B cell (primary cell): ENCODE data around the gene MAPKBP1. TPM values are rescaled to one million over a fixed set of nuclear protein-coding genes. Genes with fewer than 3 reads are reported as not detected.

Experiments
- ATAC-seq: fragments of 200-7000 bp; cut with Tn5 transposase; one replicate; pipeline ENCODE4 v1.10.0; 2021; ENCODE audit warnings: low read depth, mild to moderate bottlenecking, moderate number of reproducible peaks, moderate library complexity
- CTCF ChIA-PET: fragments of 350-600 bp; sonication (Branson Sonifier 250); formaldehyde crosslinking; loops from one replicate; lab custom pipeline; 2021; ENCODE audit warnings: antibody characterized with exemption, inconsistent platforms; lab: Charles Lee
- POLR2A ChIA-PET: fragments of 350-600 bp; sonication (Branson Sonifier 250); formaldehyde crosslinking; loops from one replicate; lab custom pipeline; 2021; ENCODE audit warnings: antibody characterized with exemption; lab: Charles Lee
- DNase-seq: peaks from one replicate; pipeline ENCODE4 v3.0.0; 2013
- H2AFZ ChIP-seq: 2 replicates; pipeline ENCODE4 v1.6.1; 2012; ENCODE audit warnings: mild to moderate bottlenecking, low read depth, low read length; ENCODE audit not compliant: insufficient read depth, poor library complexity, severe bottlenecking
- H3K27ac ChIP-seq, 2 donors: 1 replicate in 1 of 2; 2 replicates in 1 of 2; pipeline ENCODE4 v1.5.1; 2012 to 2013; ENCODE audit warnings: low read length in 2 of 2, mild to moderate bottlenecking in 2 of 2, moderate library complexity in 1 of 2
- H3K27me3 ChIP-seq, 4 experiments: fragments of 200-600 bp in 1 of 4; sonication (generic) in 1 of 4; replicated peaks in 1 of 4; 1 replicate in 2 of 4; 2 replicates in 2 of 4; pipeline versions ENCODE4 v1.6.1 to v1.7.0; 2013 to 2016; ENCODE audit warnings: low read length in 3 of 4, mild to moderate bottlenecking in 2 of 4, mixed read lengths in 1 of 4, moderate library complexity in 1 of 4; ENCODE audit not compliant: insufficient read depth in 4 of 4, control insufficient read depth in 3 of 4; ENCODE audit errors: control extremely low read depth in 1 of 4
- H3K36me3 ChIP-seq, 2 experiments: replicated peaks in 1 of 2; 1 replicate in 1 of 2; 2 replicates in 1 of 2; pipeline versions ENCODE4 v1.6.1 to v1.7.1; 2013; ENCODE audit warnings: low read length in 1 of 2; ENCODE audit not compliant: insufficient read depth in 2 of 2, control insufficient read depth in 1 of 2; ENCODE audit errors: control extremely low read depth in 1 of 2, extremely low read depth in 1 of 2
- H3K4me1 ChIP-seq, 2 donors: fragments of 200-600 bp in 1 of 2; sonication (generic) in 1 of 2; 1 replicate in 1 of 2; 2 replicates in 1 of 2; pipeline versions ENCODE4 v1.5.1 to v1.6.1; 2013 to 2017; ENCODE audit warnings: low read length in 2 of 2; ENCODE audit not compliant: control insufficient read depth in 2 of 2, insufficient read depth in 2 of 2
- H3K4me2 ChIP-seq: replicated peaks from 2 replicates; pipeline ENCODE3; 2012; ENCODE audit warnings: mild to moderate bottlenecking, low read depth, low read length; ENCODE audit not compliant: poor library complexity, severe bottlenecking
- H3K4me3 ChIP-seq, 5 experiments: fragments of 200-600 bp in 1 of 5; sonication (generic) in 1 of 5; 1 replicate in 3 of 5; 2 replicates in 2 of 5; pipeline versions ENCODE4 v1.5.1 to v1.7.0; 2011 to 2016; ENCODE audit warnings: low read length in 4 of 5, mild to moderate bottlenecking in 4 of 5, low read depth in 2 of 5, control low read depth in 1 of 5, moderate library complexity in 1 of 5; ENCODE audit not compliant: insufficient read depth in 1 of 5; ENCODE audit errors: control extremely low read depth in 1 of 5, extremely low read depth in 1 of 5
- H3K79me2 ChIP-seq: fragments of 200-600 bp; sonication (generic); one replicate; pipeline ENCODE4 v1.6.0; 2016; ENCODE audit warnings: low read length; ENCODE audit not compliant: control insufficient read depth, insufficient read depth
- H3K9ac ChIP-seq: fragments of 200-600 bp; sonication (generic); 2 replicates; pipeline ENCODE4 v1.6.1; 2017; ENCODE audit warnings: mild to moderate bottlenecking, low read length, moderate library complexity
- H3K9me3 ChIP-seq, 3 donors: one replicate each; pipeline versions ENCODE4 v1.6.1 to v1.7.1; 2013; ENCODE audit warnings: low read length in 2 of 3; ENCODE audit not compliant: control insufficient read depth in 2 of 3, insufficient read depth in 1 of 3; ENCODE audit errors: control extremely low read depth in 1 of 3
- H4K20me1 ChIP-seq: 2 replicates; pipeline ENCODE4 v1.6.0; 2012; ENCODE audit warnings: mild to moderate bottlenecking, low read length; ENCODE audit not compliant: insufficient read depth, control insufficient read depth, poor library complexity, severe bottlenecking
- H3K27ac Mint-ChIP-seq: one replicate; pipeline ENCODE4 v1.8.0; 2021; ENCODE audit warnings: mixed read lengths
- H3K27me3 Mint-ChIP-seq: one replicate; pipeline ENCODE4 v1.8.0; 2021; ENCODE audit warnings: mixed read lengths
- H3K4me1 Mint-ChIP-seq: one replicate; pipeline ENCODE4 v1.8.0; 2021; ENCODE audit warnings: mixed read lengths
- H3K4me3 Mint-ChIP-seq: one replicate; pipeline ENCODE4 v1.8.0; 2021; ENCODE audit warnings: mixed read lengths
- H3K9me3 Mint-ChIP-seq: one replicate; pipeline ENCODE4 v1.8.0; 2022; ENCODE audit warnings: mixed read lengths; ENCODE audit not compliant: insufficient read depth
- EZH2 ChIP-seq: IDR thresholded peaks from 2 replicates; pipeline ENCODE4 v1.6.1; 2012; ENCODE audit warnings: borderline replicate concordance, low read depth, mild to moderate bottlenecking, moderate library complexity, low read length; ENCODE audit not compliant: insufficient read depth, poor library complexity, severe bottlenecking
- WGBS: methylation state at CpG from one replicate; pipeline ENCODE4 v1.1.5; 2013; ENCODE audit warnings: missing lambda C conversion rate; ENCODE audit not compliant: insufficient coverage; 5-methylcytosine and 5-hydroxymethylcytosine counted together
- intact Hi-C: fragments of 100-400 bp; cut with micrococcal nuclease; formaldehyde crosslinking; loops from one replicate; pipeline ENCODE4 v1.10.0; 2022
- polyA plus RNA-seq: library from polyadenylated mRNA; depleted of rRNA; stranded (reverse); fragments of >200 nt; gene quantifications from 2 replicates; pipeline ENCODE4 v1.2.3, GENCODE V29; 2012
- total RNA-seq, 2 donors: library from RNA; stranded (reverse); fragments of 120-200 nt in 1 of 2; gene quantifications; 1 replicate in 1 of 2; 2 replicates in 1 of 2; pipeline versions ENCODE4 v1.2.3 to v1.2.4, GENCODE V29; 2013 to 2022
- TF ChIP-seq, protein P1 (sequence below): fragments of 200-600 bp; IDR thresholded peaks from one replicate; pipeline ENCODE4 v1.8.0; 2022; ENCODE audit warnings: antibody characterized with exemption, mild to moderate bottlenecking

Gene MAPKBP1
- total and polyA plus RNA-seq, 2 donors (not counting 1 experiment from before 2014, with no cell fraction given): 14.1 to 59.2 TPM

DNA sequence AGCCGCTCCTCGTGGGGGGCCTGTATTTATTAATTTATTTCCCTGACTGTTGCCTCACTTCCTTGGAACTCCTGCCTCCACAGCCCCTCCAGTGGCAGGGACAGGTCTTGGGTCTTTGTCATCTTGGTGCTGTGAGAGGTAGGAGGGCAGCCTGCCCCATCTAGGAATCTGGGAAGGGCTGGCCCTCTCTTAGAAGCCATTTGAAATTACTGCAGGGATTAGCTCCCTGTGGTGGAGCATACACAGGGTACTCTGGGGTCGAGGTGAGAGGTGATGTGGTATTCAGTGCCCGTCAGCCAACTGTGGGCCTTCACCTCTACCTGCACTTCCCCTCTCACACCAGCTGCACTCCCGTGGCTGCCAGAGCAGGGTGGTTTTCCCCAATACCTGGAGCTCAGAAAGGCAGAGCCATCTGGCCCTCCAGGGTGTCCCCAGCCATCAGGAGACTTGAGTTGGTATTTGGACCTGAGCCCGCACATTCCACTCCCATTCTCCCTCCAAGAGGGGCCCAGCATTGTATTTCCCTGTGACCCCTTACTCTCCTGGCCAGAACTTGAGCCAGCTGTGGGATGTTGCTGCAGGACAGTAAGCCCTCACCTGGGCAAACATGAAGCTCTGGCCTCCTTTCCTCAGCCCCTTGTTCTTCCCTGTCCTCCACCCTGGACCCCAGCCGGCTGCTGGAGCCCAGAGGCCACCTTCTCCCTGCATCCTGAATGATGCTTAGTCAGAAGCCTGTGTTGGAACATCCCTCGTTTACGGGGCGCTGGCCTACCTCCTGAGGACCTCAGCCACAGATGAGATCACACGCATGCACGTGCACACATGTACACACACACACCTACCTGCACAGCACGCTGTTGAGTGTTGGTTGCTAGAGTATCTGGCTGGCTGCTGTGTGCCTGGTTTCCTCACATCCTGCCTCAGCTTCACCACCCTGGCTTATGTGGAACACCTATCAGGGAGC, 51.6 kb downstream of the MAPKBP1 start:
- H3K9ac ChIP-seq: no peak overlapping the region
- H3K4me3 ChIP-seq: no peak overlapping the region
- H3K27ac ChIP-seq: no peak overlapping the region
- ChIA-PET POLR2A (interaction anchor here (0.8 kb wide), 1 partner anchor 51 kb away, joined by 4 read pairs; the partner anchor contains the start of gene MAPKBP1), CTCF (interaction anchor here (1.7 to 3.3 kb wide), 3 partner anchors 15 to 79 kb away, joined by 4 to 23 read pairs (median 21); partner anchors contain the start of gene MAPKBP1)
- peaks cover 0 to 11% of the 10 kb centered on the region in 2 experiments for H3K36me3 ChIP-seq
- H3K27ac Mint-ChIP-seq: peak overlapping the region; percentile 32
- DNase-seq (no peak), ATAC-seq (no peak)
- no peak overlapping the region for H3K4me2 ChIP-seq
- no peaks in the 10 kb centered on the region for H3K9me3 ChIP-seq
- no peaks in the 10 kb centered on the region for H3K27me3 ChIP-seq
- H3K79me2 ChIP-seq: peaks cover 16% of the 10 kb centered on the region
- peaks cover 14% of the 10 kb centered on the region for H3K4me1 Mint-ChIP-seq
- no peaks in the 10 kb centered on the region for H3K27me3 Mint-ChIP-seq
- WGBS: 97% methylated on average over 6 of the region's 13 CpGs
- H3K4me1 ChIP-seq: peaks cover 9 to 17% of the 10 kb centered on the region in 2 donors
- intact Hi-C loops: loop anchor here (5.0 kb wide), 2 partner anchors 284 to 446 kb away; partner anchors contain the start of genes GANC, RPAP1 and TMEM87A
- peak overlapping the region; percentile 70 for H3K4me3 Mint-ChIP-seq
- H2AFZ ChIP-seq: no peak overlapping the region
- no peaks in the 10 kb centered on the region for H3K9me3 Mint-ChIP-seq
- peaks cover 11% of the 10 kb centered on the region for H4K20me1 ChIP-seq
- no peak for TF ChIP-seq EZH2
- TF ChIP-seq, protein P1, sequence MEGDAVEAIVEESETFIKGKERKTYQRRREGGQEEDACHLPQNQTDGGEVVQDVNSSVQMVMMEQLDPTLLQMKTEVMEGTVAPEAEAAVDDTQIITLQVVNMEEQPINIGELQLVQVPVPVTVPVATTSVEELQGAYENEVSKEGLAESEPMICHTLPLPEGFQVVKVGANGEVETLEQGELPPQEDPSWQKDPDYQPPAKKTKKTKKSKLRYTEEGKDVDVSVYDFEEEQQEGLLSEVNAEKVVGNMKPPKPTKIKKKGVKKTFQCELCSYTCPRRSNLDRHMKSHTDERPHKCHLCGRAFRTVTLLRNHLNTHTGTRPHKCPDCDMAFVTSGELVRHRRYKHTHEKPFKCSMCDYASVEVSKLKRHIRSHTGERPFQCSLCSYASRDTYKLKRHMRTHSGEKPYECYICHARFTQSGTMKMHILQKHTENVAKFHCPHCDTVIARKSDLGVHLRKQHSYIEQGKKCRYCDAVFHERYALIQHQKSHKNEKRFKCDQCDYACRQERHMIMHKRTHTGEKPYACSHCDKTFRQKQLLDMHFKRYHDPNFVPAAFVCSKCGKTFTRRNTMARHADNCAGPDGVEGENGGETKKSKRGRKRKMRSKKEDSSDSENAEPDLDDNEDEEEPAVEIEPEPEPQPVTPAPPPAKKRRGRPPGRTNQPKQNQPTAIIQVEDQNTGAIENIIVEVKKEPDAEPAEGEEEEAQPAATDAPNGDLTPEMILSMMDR: no peak
